Left ventricle myocardium inferior (tissue), 1 donor: ENCODE results near the gene CLDN25. TPM values are rescaled to one million over a fixed set of nuclear protein-coding genes. Genes with fewer than 3 reads are reported as not detected.
"Not testable (repeated sequence)": the region's sequence is repeated elsewhere in the genome, so short reads cannot be mapped to it uniquely, and the experiment has no call there.

Experiments used
- DNase-seq: peaks from one replicate; pipeline ENCODE4 v3.0.0-alpha.2; 2020
- H3K27ac ChIP-seq: fragments of 200-600 bp; replicated peaks from 2 replicates; pipeline ENCODE4 v1.8.0; 2021
- H3K27me3 ChIP-seq: fragments of 200-600 bp; 2 replicates; pipeline ENCODE4 v1.8.0; 2021; ENCODE audit warnings: low read depth
- H3K36me3 ChIP-seq: fragments of 200-600 bp; 2 replicates; pipeline ENCODE4 v1.8.0; 2021
- H3K4me1 ChIP-seq: fragments of 200-600 bp; 2 replicates; pipeline ENCODE4 v1.8.0; 2021
- H3K4me3 ChIP-seq: fragments of 200-600 bp; 2 replicates; pipeline ENCODE4 v1.8.0; 2021; ENCODE audit warnings: mild to moderate bottlenecking, moderate library complexity
- H3K9me3 ChIP-seq: fragments of 200-600 bp; replicated peaks from 2 replicates; pipeline ENCODE4 v1.8.0; 2021
- CTCF ChIP-seq: fragments of 200-600 bp; IDR thresholded peaks from 2 replicates; pipeline ENCODE4 v1.8.0; 2021; ENCODE audit warnings: antibody characterized with exemption, mild to moderate bottlenecking, borderline replicate concordance
- intact Hi-C: fragments of 100-400 bp; cut with micrococcal nuclease; formaldehyde crosslinking; loops from one replicate; pipeline ENCODE4 v1.11.0; 2022
- total RNA-seq: library from RNA; stranded (reverse); fragmentation: NEBNext Ultra II Directional; extraction: Animal tissue kit (Norgen Biotek cat#: 25700); gene quantifications from one replicate; pipeline ENCODE4 v1.2.1, GENCODE V29; 2021
- donor health status: DM: no; HTN: yes; CAD: no; lungs with severe emphysema.

Gene CLDN25
- total RNA-seq, 1 donor from 2014 or later: not detected

- intact Hi-C loops: no loop called here
- no peaks in the 10 kb centered on the region for H3K4me1 ChIP-seq
- H3K9me3 ChIP-seq: no peaks in the 10 kb centered on the region
- no peak for DNase-seq
- H3K27ac ChIP-seq: no peak overlapping the region
- H3K4me3 ChIP-seq: no peak overlapping the region
- no peak for TF ChIP-seq CTCF
- peaks cover 58% of the 10 kb centered on the region for H3K36me3 ChIP-seq
- no peaks in the 10 kb centered on the region for H3K27me3 ChIP-seq
These were observed 19.4 kb upstream of the CLDN25 start for GRCh38 chr11:113760241-113760640.

GRCh38 chr11:113763040-113763439 is 16.6 kb upstream of the CLDN25 start:
- H3K4me3 ChIP-seq, H3K27me3 ChIP-seq, H3K9me3 ChIP-seq, intact Hi-C loops, H3K4me1 ChIP-seq, DNase-seq, H3K27ac ChIP-seq: not testable (repeated sequence)
- peaks cover 53% of the 10 kb centered on the region for H3K36me3 ChIP-seq

- Histone ChIP-seq H3K36me3 (peaks cover 43% of the 10 kb centered on the region), H3K9me3 (no peaks in the 10 kb centered on the region), H3K4me1 (no peaks in the 10 kb centered on the region), H3K27ac (no peak overlapping the region), H3K27me3 (no peaks in the 10 kb centered on the region), H3K4me3 (no peak overlapping the region)
- intact Hi-C loops: no loop called here
- no peak for DNase-seq
- no peak for TF ChIP-seq CTCF
These were observed 14.9 kb upstream of the CLDN25 start for GRCh38 chr11:113764527-113765219.

- Histone ChIP-seq H3K36me3 (peaks cover 23% of the 10 kb centered on the region), H3K27ac (no peak overlapping the region), H3K4me1 (peaks cover 26% of the 10 kb centered on the region), H3K9me3 (no peaks in the 10 kb centered on the region), H3K4me3 (peak overlapping the region; percentile 88), H3K27me3 (no peaks in the 10 kb centered on the region)
- DNase-seq: no peak
- intact Hi-C loops: no loop called here
- TF ChIP-seq CTCF: no peak
These were observed 7.6 kb upstream of the CLDN25 start for GRCh38 chr11:113771964-113772363.

GRCh38 chr11:113773092-113773415 is 6.5 kb upstream of the CLDN25 start:
- Histone ChIP-seq H3K27me3 (no peaks in the 10 kb centered on the region), H3K4me1 (peaks cover 33% of the 10 kb centered on the region), H3K27ac (peak overlapping the region; percentile 83), H3K9me3 (no peaks in the 10 kb centered on the region), H3K4me3 (peak overlapping the region; percentile 88), H3K36me3 (peaks cover 12% of the 10 kb centered on the region)
- no peak for TF ChIP-seq CTCF
- DNase-seq: no peak
- intact Hi-C loops: no loop called here

GRCh38 chr11:113773416-113774173 is 6.0 kb upstream of the CLDN25 start, which contains the start of gene ZW10:
Gene ZW10 (minus strand): TSS chr11:113773692. CDS start chr11:113773666, 26 bp downstream.
- peak; percentile 98 for DNase-seq
- Histone ChIP-seq H3K4me1 (peaks cover 38% of the 10 kb centered on the region), H3K9me3 (no peaks in the 10 kb centered on the region), H3K27me3 (no peaks in the 10 kb centered on the region), H3K4me3 (peak within 1 kb of the TSS; percentile 88), H3K27ac (peak within 1 kb of the TSS; percentile 83), H3K36me3 (peaks cover 7% of the 10 kb centered on the region)
- intact Hi-C loops: no loop called here
- TF ChIP-seq CTCF: peak; percentile 89
